Anterior cingulate cortex (tissue), 58 donors: Measurements from ENCODE around the gene LRCH2.

ENCODE experiments used
- DNase-seq, 58 donors: peaks; one replicate each; lab custom pipeline; 2025; lab: John Stamatoyannopoulos, UW

LRCH2 gene

DNA sequence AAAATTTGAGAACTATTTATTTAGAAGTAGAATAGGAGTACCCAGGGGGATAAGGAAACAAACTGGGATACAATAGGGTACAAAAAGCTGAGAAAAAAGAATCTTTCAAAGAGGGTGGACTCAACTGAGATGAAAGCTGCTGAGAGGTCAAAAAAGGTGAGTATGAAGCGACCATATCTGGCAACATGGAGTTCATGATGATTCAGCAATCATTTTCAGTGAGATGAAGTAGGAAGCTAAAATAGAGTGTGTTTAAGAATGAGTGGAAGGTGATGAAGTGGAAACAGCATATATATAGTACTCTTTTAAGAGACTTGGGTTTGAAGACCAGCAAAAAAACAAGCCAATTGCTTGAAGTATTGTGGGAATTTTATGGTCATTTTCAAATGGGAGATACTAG is 144.5 kb downstream of the LRCH2 start:
- DNase-seq, result no peak

- DNase-seq, result no peak
These were observed 165.0 kb downstream of the LRCH2 start for GRCh38 chrX:115068896-115069295.

- DNase-seq, result no peak
These were observed 166.1 kb downstream of the LRCH2 start for GRCh38 chrX:115067812-115068211.

DNA sequence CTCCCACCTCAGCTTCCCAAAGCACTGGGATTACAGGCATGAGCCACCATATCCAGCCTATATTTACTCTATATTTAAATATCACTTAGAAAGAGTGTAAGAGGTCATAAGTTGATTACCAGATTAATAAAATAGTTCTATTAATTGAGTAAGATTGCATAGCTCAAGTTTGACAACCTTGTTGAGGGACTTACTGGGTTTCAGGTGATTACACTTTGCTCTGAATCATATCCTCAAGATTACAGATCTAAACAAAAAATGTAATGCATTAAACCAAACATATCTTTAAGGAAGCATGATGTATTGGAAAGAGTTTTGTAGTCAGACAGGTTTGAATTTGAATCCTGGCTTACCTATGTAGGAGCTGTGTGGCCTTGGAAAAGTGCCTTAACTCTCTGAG is 168.6 kb downstream of the LRCH2 start:
- no peak for DNase-seq
